ENCODE data around the gene SHROOM3. TPM values are rescaled to one million over a fixed set of nuclear protein-coding genes. Genes with fewer than 3 reads are reported as not detected.

The SHROOM3 gene
- total RNA-seq, 1 experiment from 2014 or later: 27.6 TPM

DNA sequence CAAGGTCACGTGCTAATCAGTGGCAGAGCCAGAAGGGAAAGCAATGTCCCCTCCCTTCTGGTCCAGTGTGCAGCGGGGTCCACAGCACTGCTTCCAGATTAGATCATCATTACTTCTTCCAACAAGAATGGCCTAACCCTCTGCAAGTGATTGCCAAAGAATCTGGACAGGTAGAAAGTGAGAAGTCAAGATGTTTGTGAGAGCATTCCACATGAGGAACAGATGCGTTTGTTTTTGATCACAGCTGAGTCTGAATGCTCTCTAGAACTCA is 147.7 kb downstream of the SHROOM3 start:
- Histone ChIP-seq H2BK15ac (ENCODE audit: low read depth, low read length) (no peak overlapping the region), H2BK20ac (ENCODE audit: low read depth, low read length, poor library complexity, severe bottlenecking) (no peak overlapping the region), H2BK12ac (ENCODE audit: insufficient read length, low read depth, low read length) (no peak overlapping the region), H4K20me1 (ENCODE audit: control insufficient read depth, insufficient read depth, insufficient read length) (no peaks in the 10 kb centered on the region), H3K4me2 (ENCODE audit: insufficient read depth, insufficient read length, low read length) (no peak overlapping the region), H3K9ac (ENCODE audit: extremely low read depth, insufficient read length, low read length) (no peak overlapping the region), H2BK120ac (ENCODE audit: low read depth, low read length, poor library complexity, severe bottlenecking) (no peak overlapping the region), H2BK5ac (ENCODE audit: insufficient read length, low read length) (no peak overlapping the region), H4K91ac (ENCODE audit: insufficient read length, low read depth, low read length) (no peak overlapping the region), H3K23ac (ENCODE audit: insufficient read length, low read depth, low read length) (no peak overlapping the region), H3K27me3 (ENCODE audit: insufficient read depth, low read length) (no peaks in the 10 kb centered on the region), H4K8ac (replicated peaks; ENCODE audit: insufficient read length, low read depth, low read length) (no peak overlapping the region), H3K79me1 (ENCODE audit: insufficient read depth, low read depth, low read length, poor library complexity, severe bottlenecking) (no peaks in the 10 kb centered on the region), H3K79me2 (ENCODE audit: insufficient read depth, low read length) (no peaks in the 10 kb centered on the region), H2AK5ac (ENCODE audit: insufficient read length, low read length) (no peak overlapping the region), H3T11ph (ENCODE audit: low read length) (no peak overlapping the region), H3K18ac (ENCODE audit: insufficient read length, low read depth, low read length) (no peak overlapping the region), H3K14ac (ENCODE audit: insufficient read depth, low read length) (no peak overlapping the region), H3K56ac (ENCODE audit: insufficient read length, low read depth, low read length) (no peak overlapping the region), H3K4ac (ENCODE audit: low read depth, low read length) (no peak overlapping the region), H3K23me2 (ENCODE audit: insufficient read length, low read depth, low read length, poor library complexity, severe bottlenecking) (peaks cover 5% of the 10 kb centered on the region), H3K27ac (ENCODE audit: insufficient read length, low read depth, low read length) (no peak overlapping the region), H4K5ac (ENCODE audit: insufficient read length, low read depth, low read length) (no peak overlapping the region), H3K4me1 (ENCODE audit: insufficient read depth, low read length) (peaks cover 5% of the 10 kb centered on the region; the same call in 1 of the 2 replicates), H2AFZ (ENCODE audit: low read length) (no peak overlapping the region), H3K9me3 (ENCODE audit: control insufficient read depth, low read depth, low read length) (no peaks in the 10 kb centered on the region)
- WGBS (ENCODE audit: extremely low coverage, insufficient read length, low lambda C conversion rate): no CpG with 5 or more reads among the region's 3 CpGs
- Mint-ChIP-seq H3K27ac (no peak overlapping the region; a peak in 2 of 7 replicates), H3K27me3 (ENCODE audit: low read depth) (no peaks in the 10 kb centered on the region), H3K4me3 (no peak overlapping the region), H3K36me3 (ENCODE audit: insufficient read depth in 1 of 3, low read depth in 3 of 3) (no peaks in the 10 kb centered on the region), H3K9me3 (no peaks in the 10 kb centered on the region; a peak in 1 of 5 replicates), H3K4me1 (peaks cover 40 to 43% of the 10 kb centered on the region in 2 experiments)
- TF ChIP-seq, protein P1, sequence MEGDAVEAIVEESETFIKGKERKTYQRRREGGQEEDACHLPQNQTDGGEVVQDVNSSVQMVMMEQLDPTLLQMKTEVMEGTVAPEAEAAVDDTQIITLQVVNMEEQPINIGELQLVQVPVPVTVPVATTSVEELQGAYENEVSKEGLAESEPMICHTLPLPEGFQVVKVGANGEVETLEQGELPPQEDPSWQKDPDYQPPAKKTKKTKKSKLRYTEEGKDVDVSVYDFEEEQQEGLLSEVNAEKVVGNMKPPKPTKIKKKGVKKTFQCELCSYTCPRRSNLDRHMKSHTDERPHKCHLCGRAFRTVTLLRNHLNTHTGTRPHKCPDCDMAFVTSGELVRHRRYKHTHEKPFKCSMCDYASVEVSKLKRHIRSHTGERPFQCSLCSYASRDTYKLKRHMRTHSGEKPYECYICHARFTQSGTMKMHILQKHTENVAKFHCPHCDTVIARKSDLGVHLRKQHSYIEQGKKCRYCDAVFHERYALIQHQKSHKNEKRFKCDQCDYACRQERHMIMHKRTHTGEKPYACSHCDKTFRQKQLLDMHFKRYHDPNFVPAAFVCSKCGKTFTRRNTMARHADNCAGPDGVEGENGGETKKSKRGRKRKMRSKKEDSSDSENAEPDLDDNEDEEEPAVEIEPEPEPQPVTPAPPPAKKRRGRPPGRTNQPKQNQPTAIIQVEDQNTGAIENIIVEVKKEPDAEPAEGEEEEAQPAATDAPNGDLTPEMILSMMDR (conservative IDR thresholded peaks at IDR 0.05): no peak
- no peak for DNase-seq
